Activated CD4-positive, alpha-beta T cell treated with anti-CD3 and anti-CD28 coated beads, Interleukin-10, Interleukin-2, amounts not matched to agents 100 ng/mL and 50 ng/mL, durations not matched to agents 16 hours and 8 hours (primary cell): ENCODE data around the gene FGGY.
"Not testable (repeated sequence)": the region's sequence is repeated elsewhere in the genome, so short reads cannot be mapped to it uniquely, and the experiment has no call there.

Source experiments
- DNase-seq: peaks from one replicate; pipeline ENCODE4 v3.0.0-alpha.2; 2020

Gene FGGY

DNA sequence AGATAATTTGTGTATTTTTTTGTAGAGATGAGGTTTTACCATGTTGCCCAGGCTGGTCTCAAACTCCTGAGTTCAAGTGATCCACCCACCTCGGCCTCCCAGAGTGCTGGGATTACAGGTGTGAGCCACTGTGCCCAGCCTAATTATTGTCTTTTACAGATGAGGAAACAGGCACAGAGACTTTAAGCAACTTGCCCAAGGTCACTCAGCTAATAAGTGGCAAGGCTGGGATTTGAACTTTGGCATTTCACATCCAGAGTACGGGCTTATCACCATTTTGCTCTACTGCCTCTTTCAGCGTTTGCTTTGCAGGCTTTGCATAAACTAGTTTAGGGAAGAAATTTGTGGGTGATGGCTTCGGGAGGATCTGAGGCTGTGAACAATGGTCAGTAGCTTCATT lies 57.3 kb downstream of the FGGY start:
- not testable (repeated sequence) for DNase-seq

DNA sequence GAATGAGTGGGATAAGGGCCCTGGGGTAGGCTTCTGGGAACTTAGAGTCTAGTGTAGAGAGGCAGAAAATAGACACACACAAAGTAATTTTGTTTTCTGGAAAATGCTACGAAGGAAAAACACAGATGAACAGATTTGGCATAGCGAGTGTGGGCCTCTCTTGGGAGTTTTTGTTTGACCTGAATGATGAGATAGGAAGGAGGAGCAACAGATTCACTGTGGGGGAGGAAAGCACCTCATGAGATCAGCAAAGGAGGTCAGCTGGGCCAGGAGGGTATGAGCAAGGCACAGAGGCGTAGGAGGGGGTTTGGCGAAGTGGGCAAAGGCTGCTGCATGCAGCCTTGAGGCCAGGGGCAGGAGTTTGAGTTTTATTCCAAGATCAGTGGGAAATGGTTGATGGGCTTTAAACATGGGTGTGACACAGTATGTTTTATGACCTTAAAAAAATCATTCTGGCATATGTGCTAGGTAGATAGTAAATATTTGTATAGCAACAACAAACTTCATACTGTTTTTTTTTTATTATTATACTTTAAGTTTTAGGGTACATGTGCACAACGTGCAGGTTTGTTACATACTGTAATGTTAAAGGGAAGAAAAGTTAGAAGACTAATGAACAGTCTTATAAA lies 57.9 kb downstream of the FGGY start:
- DNase-seq, result no peak

DNA sequence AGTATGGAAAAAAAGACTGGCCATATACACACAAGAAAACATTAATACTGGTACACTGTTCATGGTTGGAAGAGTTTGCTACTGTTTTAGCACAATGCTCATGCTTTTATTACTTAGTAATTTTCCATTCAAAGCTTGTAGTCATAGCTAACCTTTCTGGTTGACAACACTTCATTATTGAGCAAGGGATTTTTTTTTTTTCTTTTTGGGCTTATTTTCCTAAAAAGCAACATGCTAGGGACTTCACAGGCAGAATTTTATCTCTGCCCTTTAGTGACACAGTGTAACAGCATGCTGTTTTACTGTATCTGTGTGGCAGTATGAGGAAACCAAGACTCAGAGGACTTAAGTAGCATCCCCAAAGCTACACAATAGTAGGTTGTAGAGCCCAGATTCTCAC lies 58.5 kb downstream of the FGGY start:
- DNase-seq, result no peak

DNA sequence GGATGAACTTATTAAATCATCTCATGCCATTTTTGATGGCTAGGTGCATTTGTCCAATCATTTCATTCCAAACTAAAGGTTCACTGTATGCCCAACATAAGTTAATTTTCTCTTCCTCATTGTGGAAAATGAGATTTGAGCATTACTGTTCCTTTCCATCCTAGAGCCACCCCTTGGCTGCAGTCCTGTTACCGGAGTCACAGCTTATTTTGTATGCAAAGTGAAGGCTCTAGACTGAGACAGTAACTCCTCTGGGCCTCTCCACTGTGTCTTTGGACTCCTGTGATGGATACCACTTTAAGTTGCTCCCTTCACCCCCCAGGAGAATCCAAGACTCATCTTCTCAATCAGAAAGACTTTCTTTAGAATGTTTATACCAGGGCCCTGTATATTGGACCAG lies 59.7 kb downstream of the FGGY start:
- DNase-seq, result no peak

DNA sequence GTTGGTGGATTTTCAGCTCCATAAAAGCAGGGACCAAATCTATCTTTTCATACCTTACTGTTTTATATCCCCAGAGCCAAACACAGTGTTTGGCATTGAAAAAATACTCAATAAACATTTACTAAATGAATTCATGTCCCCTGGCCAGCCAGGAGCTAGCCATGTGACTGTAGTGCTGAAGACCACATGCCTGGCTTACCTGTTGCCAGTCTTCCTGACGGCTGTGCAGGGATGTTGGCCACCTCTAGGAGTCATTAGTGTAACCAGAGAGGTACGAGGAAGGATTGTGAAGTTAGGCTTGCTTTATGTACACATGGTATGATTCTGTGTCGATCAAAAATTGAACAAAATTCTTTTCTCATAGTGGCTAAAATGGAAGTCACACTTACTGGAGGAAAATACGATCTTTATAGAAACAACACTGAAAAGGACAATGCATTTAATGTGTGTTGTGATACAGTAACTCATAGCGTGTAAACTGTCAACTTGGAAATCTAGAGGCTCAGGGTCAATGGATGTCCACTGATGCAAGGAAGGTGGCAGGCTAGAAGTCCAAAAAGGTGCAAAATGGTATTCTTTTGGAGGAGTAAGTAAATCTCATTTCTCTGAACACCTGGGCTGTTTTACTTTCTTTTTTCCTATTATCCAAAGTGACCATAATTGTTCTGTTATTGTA lies 60.9 kb downstream of the FGGY start:
- no peak for DNase-seq

DNA sequence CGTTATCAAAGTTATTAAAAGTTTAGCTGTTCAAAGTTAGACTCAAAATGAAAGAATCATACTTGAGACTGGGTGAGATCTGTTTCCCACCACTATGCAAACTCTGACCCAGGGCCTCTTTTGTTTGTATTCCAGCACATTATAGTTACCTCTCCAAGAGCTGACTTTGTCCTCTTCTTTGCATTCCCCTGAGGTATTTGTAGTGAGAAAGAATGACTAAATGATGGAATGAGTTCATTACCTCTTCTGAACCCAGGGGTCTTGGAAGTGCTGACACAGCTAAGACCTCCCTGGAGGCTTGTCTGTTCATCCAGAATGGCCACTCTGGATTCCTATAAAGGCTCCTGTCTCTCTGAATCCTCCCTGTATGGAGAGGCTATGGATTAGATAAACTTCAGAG lies 62.4 kb downstream of the FGGY start:
- no peak for DNase-seq

DNA sequence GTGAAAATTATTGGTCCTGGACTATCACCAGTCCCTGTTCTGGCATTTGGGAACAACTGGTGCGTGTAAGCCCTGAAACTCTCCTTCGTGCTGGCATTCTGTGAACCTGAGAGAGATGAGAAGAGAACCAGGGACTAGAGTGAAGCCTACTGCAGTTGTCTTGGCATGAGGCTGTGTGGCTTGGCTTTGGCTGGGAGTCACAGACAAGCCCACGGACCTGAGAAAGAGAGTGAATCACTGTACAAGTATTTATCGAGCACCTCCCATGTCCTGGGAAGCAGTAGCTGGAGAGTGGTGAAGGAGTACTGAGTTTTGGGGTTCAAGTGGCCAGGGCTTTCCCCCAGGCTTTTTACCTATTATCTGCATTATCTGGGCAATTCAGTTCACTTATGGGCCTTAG lies 63.3 kb downstream of the FGGY start:
- no peak for DNase-seq

DNA sequence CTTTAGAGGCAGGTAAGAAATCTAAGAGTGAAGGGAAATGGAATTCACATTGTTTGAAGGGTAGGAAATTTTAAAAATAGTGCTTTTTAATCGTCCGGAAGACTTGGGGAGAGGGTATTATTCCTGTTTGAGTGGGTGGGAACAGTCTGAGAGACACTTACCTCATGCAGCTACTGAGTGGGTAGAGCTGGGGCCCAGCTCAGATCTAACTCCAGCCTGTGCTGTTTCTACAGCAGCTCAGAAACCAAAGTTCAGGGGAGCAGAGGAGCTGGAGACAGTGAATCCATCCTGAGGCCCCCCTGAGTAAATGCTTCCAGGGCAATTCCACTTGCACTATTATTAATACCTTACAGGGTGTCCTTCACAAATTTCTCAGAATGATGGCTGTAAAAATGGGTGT lies 63.8 kb downstream of the FGGY start:
- no peak for DNase-seq

DNA sequence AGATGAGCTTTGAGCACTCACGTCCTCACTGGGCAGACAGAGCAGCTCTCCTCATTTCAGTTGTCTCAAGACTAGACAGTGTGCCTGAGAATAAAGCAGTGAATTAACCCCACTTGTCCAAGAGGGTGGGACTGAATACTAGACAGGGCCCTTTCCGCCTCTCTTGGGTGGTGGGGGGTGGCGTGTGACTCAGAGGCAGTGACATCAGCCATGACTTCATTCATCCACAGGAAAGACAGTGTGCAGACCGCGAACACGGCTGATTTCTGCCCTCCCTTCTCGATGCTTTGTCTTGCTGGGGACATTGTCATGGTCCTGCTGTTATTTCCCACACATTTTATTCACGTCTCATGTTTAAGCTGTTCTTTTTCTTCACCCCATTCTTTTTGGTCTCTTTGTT lies 64.9 kb downstream of the FGGY start:
- no peak for DNase-seq

DNA sequence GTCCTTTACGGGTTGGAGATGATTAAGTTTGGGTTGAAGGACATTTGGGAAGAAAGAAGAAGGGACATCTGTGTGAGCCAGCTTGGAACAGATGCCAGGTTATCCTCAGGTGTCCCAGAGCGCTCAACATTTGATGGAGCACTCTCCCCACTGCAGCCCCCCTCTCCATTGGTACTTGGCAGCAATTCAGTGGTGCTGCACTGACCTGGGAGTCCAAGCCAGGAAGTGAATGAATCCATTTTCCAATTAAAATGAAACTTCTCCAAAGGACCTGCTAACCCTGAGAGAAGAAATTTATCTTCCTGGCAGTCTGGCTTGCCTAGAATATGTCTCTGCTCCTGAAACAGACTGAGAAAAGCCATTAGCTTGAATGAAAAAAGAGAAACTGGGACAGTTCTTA lies 67.1 kb downstream of the FGGY start:
- no peak for DNase-seq

DNA sequence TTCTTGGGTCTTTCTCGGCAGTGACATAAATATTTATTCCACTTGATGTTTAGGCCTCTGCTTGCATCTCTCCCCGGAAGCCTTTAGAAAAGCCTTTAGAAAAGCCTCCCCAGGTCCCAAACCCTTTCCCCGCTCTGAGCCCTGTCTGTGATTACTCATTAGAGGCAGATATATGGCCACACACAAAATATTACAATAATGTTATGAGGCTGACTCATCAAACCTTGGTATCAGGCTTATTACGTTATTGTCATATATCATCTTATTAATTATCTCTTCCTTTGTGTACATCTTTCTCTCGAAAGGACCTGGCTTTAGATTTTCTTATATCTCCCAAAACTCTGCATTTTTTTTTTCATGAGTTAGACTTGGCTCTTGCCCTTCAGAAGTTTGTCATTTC lies 69.5 kb downstream of the FGGY start:
- no peak for DNase-seq

DNA sequence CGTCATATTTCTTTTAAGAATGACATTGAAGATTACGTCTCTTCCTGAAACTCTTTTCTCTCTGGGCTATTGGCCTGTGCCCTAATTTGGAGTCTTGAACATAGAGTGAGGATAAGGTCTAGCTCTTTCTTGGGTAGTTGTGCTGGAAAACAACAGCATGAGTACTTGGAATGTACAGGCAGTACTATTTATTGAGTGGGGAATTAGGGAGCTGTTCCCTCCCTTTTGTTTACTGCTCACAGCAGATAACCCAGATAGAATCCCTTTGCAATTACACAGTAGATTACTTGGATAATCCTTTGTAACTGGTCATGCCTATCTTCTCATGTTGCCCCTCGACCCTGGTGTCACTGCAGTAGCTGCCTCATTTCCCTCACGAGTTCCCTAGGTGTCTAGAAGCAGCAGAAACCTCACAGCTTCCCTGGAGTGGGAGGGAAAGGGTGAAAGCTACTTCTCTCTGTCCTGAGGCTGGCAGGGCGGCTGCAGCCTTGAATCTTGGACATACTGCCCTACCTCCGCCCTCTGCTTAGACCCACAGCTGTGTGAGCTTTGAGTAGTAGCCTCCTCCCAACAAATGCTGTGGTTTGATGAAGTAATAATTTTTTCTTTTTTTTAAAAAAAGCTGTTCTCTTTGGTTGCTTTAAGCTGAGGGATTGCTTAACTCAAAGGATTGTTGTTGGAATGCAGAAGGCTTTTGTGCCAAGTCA lies 70.6 kb downstream of the FGGY start:
- no peak for DNase-seq

DNA sequence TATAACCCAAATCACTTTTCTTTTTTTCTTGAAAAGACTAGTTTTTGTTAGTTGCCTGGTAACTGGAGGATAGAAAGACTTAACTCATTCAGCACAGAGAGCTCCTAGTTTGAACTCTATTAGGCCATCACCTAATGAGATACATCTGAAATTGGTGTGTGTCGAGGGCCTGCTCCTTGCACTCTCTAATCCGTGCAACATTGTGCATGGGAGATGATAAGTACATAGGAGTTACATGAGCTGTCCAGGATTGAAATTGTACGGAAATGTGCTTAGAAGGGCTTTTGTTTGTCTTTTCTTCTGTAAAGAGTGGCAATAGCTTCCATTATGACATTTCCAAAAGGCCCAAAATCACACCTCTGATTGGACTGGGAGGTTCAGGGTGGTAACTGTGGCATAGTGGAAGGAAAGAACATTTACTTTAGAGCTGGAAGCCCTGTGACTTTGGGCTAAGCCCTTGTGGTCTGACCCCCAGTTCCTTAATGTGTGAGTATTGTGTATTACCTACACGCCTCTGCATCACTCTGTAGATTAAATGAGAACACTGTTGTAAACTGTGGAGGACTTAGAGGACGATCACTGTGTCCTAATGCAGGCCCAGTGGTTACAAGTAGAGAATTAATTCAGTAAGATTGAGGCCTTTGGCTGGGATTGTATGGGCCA lies 71.2 kb downstream of the FGGY start:
- DNase-seq, result no peak

DNA sequence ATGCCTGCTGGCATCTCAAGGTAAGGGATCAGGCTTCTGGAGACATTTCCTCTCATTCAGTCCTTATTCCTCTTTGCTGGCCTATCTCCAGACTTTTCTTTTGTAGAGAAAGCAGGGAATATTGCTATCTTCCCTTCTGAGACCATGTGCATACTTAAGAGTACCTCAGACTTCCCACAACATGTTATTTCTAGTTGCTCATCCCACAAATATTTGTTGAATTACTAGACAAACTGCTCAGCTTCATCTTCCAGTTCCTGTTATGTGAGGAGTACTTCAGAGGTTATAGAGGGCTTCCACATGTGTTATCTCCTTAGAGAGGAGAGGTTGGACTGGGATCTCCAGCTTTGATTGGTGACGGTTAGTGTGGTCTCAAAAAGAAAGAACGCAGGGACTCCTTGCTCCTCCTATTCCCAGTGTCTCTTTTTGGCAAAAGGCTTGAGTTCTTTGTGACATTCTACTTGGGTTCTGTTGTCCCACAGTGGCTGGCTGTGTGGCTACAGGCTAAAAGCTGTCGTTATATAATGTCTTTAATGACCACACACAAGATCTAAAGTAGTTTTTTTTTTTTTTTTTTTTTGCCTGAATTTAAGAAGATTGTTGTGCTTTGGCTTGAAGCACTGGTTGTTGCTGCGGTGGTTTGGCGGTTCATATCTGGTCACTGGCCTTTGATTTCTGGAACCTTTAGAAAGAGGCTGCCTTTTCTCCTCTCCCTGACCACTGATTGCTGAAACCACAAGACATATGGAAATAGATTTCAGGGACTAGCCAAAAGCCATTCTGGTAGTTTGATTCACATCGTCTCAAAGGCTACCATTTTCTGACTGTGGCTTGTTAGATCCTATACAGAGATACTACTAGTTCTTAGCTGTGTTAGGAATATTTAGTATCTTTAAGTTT lies 78.7 kb downstream of the FGGY start:
- no peak for DNase-seq

DNA sequence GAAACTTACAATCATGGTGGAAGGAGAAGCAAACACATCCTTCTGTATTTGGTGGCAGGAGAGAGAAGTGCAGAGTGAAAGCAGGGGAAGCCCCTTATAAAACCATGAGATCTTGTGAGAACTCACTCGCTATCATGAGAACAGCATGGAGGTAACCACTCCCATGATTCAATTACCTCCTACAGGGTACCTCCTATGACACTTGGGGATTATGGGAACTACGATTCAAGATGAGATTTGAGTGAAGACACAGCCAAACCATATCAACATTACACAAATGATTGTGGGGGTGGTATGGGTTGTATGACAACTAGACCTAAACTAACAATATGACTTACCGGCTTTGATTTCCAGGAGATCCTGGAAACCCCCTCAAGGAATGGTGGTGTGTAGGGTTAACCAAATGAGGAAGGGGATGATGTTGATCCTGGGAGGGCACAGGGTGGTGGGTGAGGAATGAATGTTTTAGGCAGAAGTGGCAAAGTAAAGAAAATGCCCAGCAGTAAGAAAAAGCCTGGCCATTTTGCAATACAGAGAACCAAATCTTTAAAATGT lies 80.5 kb downstream of the FGGY start:
- DNase-seq, result no peak

DNA sequence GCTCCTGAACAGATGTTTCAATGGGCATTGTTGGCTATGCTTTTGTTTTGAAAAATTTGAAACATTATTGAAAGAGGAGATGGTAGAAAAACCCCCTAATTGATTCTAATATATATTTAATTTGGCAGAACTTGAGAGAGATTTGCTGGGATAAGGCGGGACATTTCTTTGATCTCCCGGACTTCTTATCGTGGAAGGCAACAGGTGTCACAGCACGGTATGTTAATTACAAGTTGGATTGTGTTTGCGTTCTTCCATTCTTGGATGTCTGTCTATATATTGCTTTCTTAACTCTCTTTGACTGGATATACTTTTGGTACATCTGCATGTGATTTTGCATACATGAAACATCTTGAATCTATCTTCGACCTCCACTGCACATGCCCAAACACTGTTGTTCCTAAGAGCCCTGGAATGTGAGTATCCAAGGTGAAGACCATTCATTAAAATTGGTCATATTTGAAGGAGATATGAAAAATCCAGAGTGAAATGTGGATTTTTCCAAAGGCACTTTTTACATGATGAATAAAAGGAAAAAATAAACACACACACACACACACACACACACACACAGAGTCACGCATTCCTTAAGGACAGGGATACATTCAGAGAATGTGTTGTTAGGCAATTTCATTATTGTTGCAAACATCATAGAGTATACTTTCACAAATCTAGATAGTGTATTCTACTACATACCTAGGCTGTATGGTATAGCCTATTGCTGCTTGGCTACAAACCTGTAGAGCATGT lies 81.9 kb downstream of the FGGY start:
- DNase-seq, result no peak

DNA sequence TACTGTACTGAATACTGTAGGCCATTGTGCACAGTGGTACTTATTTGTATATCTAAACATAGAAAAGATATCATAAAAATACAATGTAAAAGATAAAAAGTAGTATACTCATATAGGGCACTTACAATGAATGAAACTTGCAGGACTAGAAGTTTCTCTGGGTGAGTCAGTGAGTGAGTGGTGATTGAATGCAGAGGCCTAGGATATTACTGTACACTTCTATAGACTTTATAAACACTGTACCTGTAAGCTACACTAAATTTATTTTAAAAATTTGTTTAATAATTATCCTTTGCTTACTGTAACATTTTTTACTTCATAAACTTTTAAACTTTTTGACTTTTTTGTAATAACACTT lies 82.5 kb downstream of the FGGY start:
- no peak for DNase-seq

DNA sequence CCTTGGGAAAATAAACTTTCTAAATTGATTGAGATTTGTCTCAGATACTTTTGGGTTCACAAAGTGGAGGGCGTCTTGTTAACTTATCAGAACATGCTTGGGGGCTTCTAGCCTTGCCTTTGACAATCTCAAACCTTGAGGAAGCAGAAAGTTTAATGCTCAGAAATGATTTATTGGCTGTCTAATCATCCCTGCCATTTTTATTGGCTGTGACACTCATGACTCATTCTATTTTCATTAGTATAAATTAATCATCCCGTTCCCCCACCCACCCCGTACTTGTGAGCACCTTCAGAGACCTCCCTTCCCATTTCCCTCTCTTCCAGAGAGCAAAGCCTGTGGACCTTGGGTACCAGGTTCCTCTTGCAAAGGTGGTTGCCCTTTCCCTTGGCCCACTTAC lies 87.1 kb downstream of the FGGY start:
- no peak for DNase-seq

DNA sequence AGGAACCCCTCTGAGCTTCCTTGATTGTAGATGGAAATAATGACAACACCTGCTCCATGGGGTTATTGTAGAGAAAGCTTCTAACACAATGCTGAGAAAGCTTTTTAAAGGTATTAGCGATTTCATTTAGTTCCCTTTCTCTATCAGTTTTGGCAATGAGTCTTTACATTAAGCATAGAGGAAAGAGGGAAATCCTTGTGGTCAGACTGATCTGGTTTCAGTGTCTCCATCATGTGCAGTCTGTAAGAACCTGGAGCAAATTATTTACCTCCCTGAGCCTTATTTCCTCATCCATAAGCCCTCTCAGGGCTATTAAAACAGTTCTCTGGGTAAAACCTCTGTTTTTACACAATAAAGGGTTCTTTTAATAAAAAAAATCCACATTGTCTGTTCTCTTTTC lies 87.5 kb downstream of the FGGY start:
- no peak for DNase-seq

DNA sequence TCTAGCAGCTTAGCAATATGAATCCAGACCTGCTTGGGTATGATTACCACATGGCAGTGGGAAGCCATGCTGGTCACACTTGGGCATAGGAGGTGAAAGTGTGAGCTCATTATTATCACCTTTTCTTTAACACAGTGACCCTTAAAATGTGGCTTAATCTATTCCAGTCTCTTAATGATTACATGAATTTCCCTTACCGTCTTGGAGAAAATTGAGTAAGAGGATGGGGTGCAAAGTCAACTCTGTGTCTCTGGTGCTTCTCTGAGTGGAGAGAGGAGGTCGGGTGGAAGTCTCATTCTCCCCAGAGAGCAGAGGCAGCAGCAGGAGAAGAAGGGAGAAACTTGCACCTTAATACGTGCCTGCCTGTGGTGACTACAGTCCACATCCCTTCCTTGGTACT lies 91.3 kb downstream of the FGGY start:
- no peak for DNase-seq

DNA sequence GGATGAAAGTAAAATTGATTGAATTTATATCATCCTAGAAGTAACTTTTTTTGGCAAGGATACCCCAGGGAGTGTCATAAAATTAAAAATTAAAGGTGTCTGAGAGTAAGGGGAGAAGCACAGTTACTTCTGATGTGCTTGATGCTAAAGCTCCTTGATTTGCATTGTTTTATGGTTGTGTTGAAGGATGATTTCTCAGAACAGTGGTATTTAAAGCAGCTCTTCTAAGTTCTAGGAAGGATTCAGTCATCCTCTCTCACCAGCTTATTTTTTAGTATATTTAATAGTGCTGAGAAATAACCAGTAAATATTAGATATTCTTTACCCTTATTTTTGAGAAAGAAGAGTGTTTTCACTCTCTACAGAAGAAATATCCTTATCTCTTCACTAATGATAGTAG lies 93.0 kb downstream of the FGGY start:
- DNase-seq, result no peak

DNA sequence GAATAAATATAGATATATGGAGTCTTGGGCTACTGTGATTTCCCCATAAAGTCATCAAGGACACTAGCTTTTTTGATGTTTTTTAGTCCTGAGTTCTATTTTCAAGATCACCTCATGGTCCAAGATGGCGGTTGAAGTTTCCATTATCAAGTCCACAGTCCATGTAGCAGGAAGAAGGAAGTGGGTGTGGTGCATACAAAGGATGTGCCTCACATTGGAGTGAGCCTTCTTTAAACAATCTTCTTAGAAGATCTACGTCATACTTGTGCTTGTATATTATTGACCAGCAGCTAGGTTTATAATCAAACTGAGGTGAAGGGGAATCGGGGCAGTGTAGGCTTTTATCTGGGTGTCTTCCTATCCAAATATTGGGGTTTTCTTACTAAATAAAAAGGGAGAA lies 93.4 kb downstream of the FGGY start:
- no peak for DNase-seq
